GM04504 (cell line): Measurements from ENCODE around the gene MT1H.
"Not testable (repeated sequence)": the region's sequence is repeated elsewhere in the genome, so short reads cannot be mapped to it uniquely, and the experiment has no call there.

ENCODE experiments used
- DNase-seq: peaks from one replicate; pipeline ENCODE4 v3.0.0-alpha.2; 2012; ENCODE audit warnings: low read depth

Gene MT1H

GRCh38 chr16:56684926-56685590 lies 15.4 kb downstream of the MT1H start:
- DNase-seq = no peak

DNA sequence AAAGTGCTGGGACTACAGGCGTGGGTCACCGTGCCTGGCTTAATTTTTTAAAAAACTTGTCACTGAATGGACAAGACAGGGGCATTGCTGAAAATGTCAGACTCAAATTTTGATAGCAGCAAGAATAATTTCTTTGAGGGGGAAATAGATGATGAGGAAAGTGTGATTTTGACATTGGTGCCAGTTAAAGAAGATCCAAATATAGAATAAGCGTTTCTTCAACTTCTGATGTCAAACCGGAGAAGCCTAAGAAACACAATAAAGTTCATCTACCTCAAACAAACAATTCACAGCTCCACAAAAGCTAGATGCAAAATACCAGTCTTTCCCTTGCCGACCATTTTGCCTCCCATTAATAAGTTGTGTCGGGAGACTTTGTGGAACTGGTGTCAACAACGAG lies 17.1 kb downstream of the MT1H start:
- DNase-seq = no peak

DNA sequence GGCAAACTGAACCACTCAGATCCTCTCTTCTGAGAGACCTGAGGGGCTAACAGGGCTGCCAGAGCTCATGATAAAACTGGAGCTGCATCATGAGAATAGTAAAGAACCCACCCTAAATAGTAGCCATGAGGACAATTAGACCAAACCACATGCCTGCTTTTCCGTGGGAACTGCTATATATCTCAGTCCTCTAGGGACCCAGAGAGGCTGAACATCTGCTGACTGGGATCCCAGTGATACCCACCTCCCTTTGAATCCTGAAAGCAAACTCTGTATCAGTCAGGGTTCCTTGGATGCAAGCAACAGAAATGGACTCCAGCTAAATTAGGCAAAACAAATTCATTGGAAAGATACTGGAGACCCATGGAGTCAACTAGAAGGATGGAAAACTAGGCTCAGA lies 19.1 kb downstream of the MT1H start:
- no peak for DNase-seq

DNA sequence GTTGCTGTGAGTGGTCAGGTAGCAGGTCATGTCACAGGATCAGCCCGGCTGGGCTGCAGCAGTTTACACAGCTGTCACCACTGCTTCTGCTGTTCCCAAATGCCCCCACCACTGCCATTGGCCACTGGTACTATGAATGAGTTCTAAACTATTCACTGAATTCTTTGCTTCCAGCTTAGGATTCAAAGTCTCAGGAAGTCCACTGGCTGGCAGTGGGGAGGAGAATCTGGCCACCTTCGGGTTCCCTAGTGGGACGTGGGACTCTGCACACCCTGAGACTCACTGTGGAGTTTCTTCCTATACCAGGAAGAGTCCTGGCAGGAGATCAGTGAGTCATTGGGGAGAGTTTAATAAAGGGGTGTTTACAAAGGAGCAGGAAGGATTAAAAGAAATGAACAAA lies 19.6 kb downstream of the MT1H start:
- DNase-seq = no peak

GRCh38 chr16:56690420-56691122 lies 21.0 kb downstream of the MT1H start:
- no peak for DNase-seq

GRCh38 chr16:56691885-56692284 lies 22.3 kb downstream of the MT1H start:
- no peak for DNase-seq

DNA sequence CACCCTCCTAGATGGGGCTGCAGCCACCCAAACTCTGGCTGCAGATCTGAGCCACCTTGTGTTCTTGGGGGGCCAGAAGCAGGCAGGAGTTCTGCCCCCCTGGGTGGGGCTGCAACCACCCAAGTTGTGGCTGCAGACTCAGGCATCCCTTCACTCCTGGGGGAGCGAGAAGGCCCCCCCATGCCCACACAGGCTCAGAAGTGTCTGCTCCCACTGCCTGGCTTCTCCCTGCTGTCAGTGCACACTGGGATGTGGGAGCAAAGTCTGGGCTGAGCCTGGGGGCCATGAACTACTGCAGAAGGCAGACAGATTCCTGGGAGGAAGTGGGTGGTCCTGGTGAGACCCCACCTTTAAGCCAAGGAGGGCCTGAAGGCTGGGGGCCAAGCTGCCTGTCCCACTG lies 25.6 kb downstream of the MT1H start:
- no peak for DNase-seq

DNA sequence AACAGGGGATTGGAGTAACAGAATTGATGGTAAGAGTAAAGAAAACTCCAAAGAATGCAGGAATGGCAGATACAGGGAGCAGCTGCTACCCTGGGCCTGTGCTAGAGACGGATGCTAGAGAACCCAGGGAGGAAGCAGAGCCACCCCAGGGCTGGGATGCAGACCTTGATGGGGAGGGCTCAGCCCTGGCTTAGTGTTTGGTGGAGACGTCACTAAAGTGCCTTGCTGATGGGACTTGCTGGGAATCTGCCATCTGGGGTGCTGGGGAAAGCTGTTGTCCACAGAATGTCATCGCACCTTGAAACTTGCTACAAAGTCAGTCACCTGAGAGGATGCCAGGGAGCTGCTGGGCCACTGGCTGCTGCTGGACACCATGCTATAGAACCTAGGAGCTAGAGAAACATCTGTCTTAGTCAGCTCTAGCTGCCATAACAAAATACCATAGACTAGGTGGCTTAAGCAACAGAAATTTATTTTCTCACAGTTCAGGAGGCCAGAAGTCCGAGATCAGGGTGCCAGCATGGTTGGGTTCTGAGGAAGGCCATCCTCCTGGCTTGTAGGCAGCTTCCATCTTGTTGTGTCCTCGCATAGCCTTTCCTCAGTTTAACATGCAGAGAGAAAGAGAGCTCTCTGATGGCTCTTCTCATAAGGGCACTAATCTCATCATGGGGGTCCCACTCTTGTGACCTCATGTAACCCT lies 28.0 kb downstream of the MT1H start:
- no peak for DNase-seq

DNA sequence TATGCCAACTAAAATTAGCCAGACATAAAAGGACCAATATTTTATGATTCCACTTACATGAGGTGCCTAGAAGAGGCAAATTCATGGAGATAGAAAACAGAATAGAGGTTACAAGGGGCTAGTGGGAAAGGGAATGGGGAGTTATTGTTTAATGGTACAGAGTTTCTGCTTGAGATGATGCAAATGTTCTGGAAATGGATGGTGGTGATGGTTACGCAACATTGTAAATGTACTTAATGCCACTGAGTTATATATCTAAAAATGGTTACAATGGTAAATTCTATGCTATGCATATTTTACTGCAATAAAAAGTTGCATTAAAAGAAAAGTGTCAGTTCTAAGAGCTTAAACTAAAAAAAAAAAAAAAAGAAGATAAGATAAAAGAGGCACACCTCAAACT lies 30.6 kb downstream of the MT1H start:
- DNase-seq = no peak

- DNase-seq = no peak
These were observed 31.0 kb downstream of the MT1H start for GRCh38 chr16:56700631-56701030.

DNA sequence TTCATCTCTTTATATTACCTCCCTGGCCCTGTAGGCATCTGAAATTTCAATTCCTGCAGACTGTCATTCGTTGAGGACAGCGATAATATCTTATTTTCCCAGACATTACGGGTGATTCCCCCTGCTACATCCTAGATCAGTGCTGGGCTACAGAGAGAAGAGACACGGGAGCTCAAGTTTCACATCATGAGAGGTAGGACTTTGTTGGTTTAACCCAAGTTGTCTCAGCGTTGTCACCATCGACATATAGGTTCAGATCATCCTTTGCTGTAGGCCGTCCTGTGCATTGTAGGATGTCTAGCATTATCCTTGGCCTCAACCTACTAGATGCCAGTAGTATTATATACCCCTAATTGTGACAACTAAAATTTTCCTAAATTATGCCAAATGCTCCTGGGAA lies 31.9 kb downstream of the MT1H start:
- DNase-seq = no peak

- no peak for DNase-seq
These were observed 33.2 kb downstream of the MT1H start for GRCh38 chr16:56702836-56703235.

DNA sequence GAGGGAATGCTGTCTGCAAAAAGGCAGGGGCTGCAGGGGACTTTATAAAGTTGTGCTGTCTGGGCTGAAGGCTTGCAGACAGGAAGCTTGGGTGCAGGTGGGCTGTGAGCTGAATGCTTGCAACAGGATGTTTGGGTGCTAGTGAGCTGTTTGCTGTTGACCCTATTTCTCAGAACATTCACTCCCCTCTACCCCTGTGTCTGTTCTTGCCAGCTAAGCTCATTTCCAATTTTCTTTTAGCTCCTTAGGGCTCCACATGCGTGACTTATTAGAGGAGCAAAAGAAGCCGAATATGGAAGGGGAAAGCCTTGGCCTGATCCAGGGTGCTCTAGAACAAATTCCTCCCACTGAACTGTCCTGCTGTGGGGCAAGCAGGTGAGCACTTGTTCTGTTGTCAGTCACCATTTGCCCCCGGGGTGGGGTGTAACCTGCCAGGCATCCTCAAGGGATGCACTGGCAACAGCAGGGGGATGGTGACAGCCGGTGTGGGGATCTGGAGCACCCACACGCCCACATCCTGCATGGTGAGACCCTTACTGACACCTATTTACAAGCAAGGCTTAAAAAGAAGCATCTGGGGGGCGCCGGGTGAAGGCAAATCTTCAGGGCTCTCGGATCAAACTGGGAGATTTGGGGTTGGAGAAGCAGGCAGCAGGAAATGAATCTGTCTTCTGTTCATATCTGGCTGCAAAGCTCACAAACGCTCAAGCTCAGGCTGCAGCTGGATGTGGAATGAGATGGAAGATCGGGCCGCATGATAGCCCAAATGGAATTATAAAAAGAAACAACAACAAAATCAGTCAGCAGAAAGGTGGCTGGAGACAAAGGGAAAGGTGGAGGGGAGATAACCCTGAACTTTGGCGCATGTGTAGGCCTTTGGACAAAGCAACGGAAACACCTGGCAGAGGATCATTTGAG lies 39.2 kb downstream of the MT1H start:
- DNase-seq = no peak

GRCh38 chr16:56709443-56710040 lies 39.9 kb downstream of the MT1H start:
- DNase-seq = no peak

- no peak for DNase-seq
These were observed 40.6 kb downstream of the MT1H start for GRCh38 chr16:56710181-56710737.

- DNase-seq = no peak
These were observed 42.2 kb downstream of the MT1H start for GRCh38 chr16:56711862-56712261.

DNA sequence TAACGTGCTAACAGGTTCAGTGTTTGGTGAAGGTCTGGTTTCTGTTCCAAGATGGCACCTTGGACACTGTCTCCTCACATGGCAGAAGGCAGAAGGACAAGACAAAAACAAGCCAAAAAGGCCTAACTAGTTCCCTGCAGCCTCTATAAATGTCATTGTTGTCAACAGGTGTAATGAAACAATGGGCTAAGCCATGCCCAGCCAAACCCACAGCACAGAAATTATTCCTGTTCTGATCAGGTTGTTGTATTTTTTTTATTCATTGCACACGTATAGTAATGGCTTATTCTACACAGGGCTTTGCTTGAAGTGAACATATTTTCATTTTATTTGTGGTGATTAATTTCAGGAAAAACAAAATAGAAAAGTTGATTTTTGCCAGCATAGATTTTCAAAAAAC lies 44.2 kb downstream of the MT1H start:
- DNase-seq = no peak

GRCh38 chr16:56715126-56715525 lies 45.5 kb downstream of the MT1H start:
- DNase-seq = no peak

- DNase-seq = no peak
These were observed 47.1 kb downstream of the MT1H start for GRCh38 chr16:56716761-56717160.

- DNase-seq = not testable (repeated sequence)
These were observed 47.9 kb downstream of the MT1H start for GRCh38 chr16:56717532-56717931.
